ENCODE results near the gene GIMAP5. TPM values are rescaled to one million over a fixed set of nuclear protein-coding genes. Genes with fewer than 3 reads are reported as not detected.

Gene GIMAP5
- total and polyA plus RNA-seq, 2 donors (not counting 1 experiment from before 2014, with no cell fraction given): not detected

DNA sequence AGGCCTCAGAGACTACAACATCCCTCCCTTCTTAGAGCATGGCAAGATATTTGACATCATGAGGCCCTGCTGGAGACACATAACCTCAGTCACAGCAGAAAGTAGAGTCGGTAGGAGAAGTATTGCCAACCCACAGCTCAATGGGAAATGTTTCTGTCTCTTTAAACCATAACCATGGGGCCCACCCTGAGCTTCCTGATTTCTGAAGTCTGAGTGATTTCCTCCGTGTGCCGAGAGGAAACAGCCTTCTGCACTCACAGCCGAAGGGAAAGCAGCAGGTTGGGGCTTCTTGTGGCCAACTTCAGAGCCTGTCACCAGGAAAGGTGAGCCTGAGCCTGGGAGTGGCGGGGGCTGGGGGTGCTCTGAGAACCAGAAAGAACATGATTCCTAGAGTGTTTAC lies 20.9 kb upstream of the GIMAP5 start, which contains the start of gene GIMAP1:
Gene GIMAP1 (plus strand): TSS at position 246 of the 400 bp plus-strand sequence. CDS start 2,435 bp downstream, outside the sequence.
- DNase-seq (ENCODE audit: low read depth in 2 of 2): no peak
- Histone ChIP-seq H2AFZ (ENCODE audit: low read length) (no peak within 1 kb of the TSS), H3K4me1 (ENCODE audit: control insufficient read depth, extremely low read depth, insufficient read depth, low read length) (no peaks in the 10 kb centered on the region), H3K4me3 (replicated peaks in 1 of 4; ENCODE audit: control extremely low read depth in 1 of 4, insufficient read depth in 1 of 4, low read depth in 3 of 4, low read length in 4 of 4) (no peak within 1 kb of the TSS), H3K9me3 (ENCODE audit: control insufficient read depth, insufficient read depth, low read depth, low read length) (no peaks in the 10 kb centered on the region), H4K20me1 (ENCODE audit: control insufficient read depth, extremely low read depth, insufficient read depth, low read length) (no peaks in the 10 kb centered on the region), H3K27ac (ENCODE audit: insufficient read depth, low read length) (no peak within 1 kb of the TSS), H3K79me2 (ENCODE audit: control insufficient read depth, insufficient read depth, low read length) (no peaks in the 10 kb centered on the region), H3K27me3 (ENCODE audit: control insufficient read depth, insufficient read depth, low read length) (no peaks in the 10 kb centered on the region), H3K36me3 (ENCODE audit: control insufficient read depth, insufficient read depth, low read length) (no peaks in the 10 kb centered on the region), H3K4me2 (ENCODE audit: extremely low read depth, insufficient read depth, low read length) (no peak within 1 kb of the TSS), H3K9ac (ENCODE audit: insufficient read depth, low read length) (no peak within 1 kb of the TSS)
- TF ChIP-seq, protein P1, sequence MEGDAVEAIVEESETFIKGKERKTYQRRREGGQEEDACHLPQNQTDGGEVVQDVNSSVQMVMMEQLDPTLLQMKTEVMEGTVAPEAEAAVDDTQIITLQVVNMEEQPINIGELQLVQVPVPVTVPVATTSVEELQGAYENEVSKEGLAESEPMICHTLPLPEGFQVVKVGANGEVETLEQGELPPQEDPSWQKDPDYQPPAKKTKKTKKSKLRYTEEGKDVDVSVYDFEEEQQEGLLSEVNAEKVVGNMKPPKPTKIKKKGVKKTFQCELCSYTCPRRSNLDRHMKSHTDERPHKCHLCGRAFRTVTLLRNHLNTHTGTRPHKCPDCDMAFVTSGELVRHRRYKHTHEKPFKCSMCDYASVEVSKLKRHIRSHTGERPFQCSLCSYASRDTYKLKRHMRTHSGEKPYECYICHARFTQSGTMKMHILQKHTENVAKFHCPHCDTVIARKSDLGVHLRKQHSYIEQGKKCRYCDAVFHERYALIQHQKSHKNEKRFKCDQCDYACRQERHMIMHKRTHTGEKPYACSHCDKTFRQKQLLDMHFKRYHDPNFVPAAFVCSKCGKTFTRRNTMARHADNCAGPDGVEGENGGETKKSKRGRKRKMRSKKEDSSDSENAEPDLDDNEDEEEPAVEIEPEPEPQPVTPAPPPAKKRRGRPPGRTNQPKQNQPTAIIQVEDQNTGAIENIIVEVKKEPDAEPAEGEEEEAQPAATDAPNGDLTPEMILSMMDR (conservative IDR thresholded peaks at IDR 0.05 in 1 of 2, IDR thresholded peaks at IDR 0.05 in 1 of 2; ENCODE audit: low read depth in 1 of 2, low read length in 2 of 2): no peak
- TF ChIP-seq EZH2 (IDR thresholded peaks at IDR 0.05; ENCODE audit: low read length, missing control alignments): no peak

DNA sequence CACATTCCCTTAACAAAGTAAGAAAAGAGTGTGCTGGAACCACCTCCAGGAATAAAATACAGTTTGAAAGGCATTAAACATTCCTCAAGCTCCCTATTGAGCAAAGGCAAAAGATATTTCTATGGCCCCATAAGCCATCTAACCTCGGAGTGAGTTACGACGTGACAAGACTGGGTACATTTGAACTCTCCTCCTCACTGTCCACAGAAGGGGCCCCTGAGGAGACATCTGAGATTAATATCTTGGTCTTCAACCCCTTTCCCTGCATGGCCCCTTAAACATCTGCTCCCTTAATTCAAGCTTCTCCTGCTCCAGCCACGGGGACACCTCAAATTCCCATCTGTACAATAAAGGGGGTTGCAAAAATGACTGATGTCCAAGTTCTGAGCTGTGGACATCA lies 20.3 kb upstream of the GIMAP5 start:
- no peak for DNase-seq (ENCODE audit: low read depth in 2 of 2)
- TF ChIP-seq, protein P1 (conservative IDR thresholded peaks at IDR 0.05 in 1 of 2, IDR thresholded peaks at IDR 0.05 in 1 of 2; ENCODE audit: low read depth in 1 of 2, low read length in 2 of 2): no peak
- no peak for TF ChIP-seq EZH2 (IDR thresholded peaks at IDR 0.05; ENCODE audit: low read length, missing control alignments)
- no peak overlapping the region for H3K27ac ChIP-seq (ENCODE audit: insufficient read depth, low read length)
- no peaks in the 10 kb centered on the region for H3K36me3 ChIP-seq (ENCODE audit: control insufficient read depth, insufficient read depth, low read length)
- no peaks in the 10 kb centered on the region for H3K4me1 ChIP-seq (ENCODE audit: control insufficient read depth, extremely low read depth, insufficient read depth, low read length)
- no peaks in the 10 kb centered on the region for H4K20me1 ChIP-seq (ENCODE audit: control insufficient read depth, extremely low read depth, insufficient read depth, low read length)
- no peak overlapping the region for H3K4me2 ChIP-seq (ENCODE audit: extremely low read depth, insufficient read depth, low read length)
- H3K27me3 ChIP-seq (ENCODE audit: control insufficient read depth, insufficient read depth, low read length): no peaks in the 10 kb centered on the region
- no peak overlapping the region for H2AFZ ChIP-seq (ENCODE audit: low read length)
- no peaks in the 10 kb centered on the region for H3K9me3 ChIP-seq (ENCODE audit: control insufficient read depth, insufficient read depth, low read depth, low read length)
- no peaks in the 10 kb centered on the region for H3K79me2 ChIP-seq (ENCODE audit: control insufficient read depth, insufficient read depth, low read length)
- H3K9ac ChIP-seq (ENCODE audit: insufficient read depth, low read length): no peak overlapping the region
- no peak overlapping the region for H3K4me3 ChIP-seq (replicated peaks in 1 of 4; ENCODE audit: control extremely low read depth in 1 of 4, insufficient read depth in 1 of 4, low read depth in 3 of 4, low read length in 4 of 4)

DNA sequence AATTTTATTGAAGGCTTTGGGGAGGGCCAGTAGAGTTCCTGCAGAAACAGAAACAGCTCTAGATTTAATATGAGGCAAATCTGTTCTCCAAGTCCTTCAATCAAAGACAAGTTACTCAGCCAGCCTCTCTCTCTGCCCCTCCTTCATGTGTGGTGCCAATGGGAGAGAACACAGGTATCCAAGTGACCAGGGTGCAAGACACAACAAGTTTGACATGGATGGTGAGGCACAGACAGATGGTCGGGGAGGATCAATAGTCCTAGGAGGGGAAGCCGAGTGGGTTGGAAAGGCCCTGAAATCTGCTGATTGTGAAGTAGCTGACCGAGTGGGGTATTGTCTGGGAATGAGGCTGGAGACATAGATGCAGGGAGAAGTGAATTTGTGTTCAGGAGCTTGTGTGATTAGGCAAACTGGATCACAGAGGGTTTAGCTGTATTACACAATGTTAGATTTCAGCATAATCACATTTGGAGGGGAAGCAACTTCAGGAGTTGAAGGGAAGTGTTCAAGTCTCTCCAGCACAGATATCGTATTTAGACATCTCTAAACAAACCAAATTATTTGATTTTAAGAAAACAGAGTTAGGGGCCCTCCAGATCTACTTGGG lies 19.3 kb upstream of the GIMAP5 start:
- H3K27me3 ChIP-seq (ENCODE audit: control insufficient read depth, insufficient read depth, low read length): no peaks in the 10 kb centered on the region
- no peaks in the 10 kb centered on the region for H4K20me1 ChIP-seq (ENCODE audit: control insufficient read depth, extremely low read depth, insufficient read depth, low read length)
- DNase-seq (ENCODE audit: low read depth in 2 of 2): no peak
- H3K36me3 ChIP-seq (ENCODE audit: control insufficient read depth, insufficient read depth, low read length): no peaks in the 10 kb centered on the region
- no peak overlapping the region for H2AFZ ChIP-seq (ENCODE audit: low read length)
- H3K4me1 ChIP-seq (ENCODE audit: control insufficient read depth, extremely low read depth, insufficient read depth, low read length): no peaks in the 10 kb centered on the region
- H3K9ac ChIP-seq (ENCODE audit: insufficient read depth, low read length): no peak overlapping the region
- no peaks in the 10 kb centered on the region for H3K79me2 ChIP-seq (ENCODE audit: control insufficient read depth, insufficient read depth, low read length)
- no peak overlapping the region for H3K4me2 ChIP-seq (ENCODE audit: extremely low read depth, insufficient read depth, low read length)
- no peak overlapping the region for H3K4me3 ChIP-seq (replicated peaks in 1 of 4; ENCODE audit: control extremely low read depth in 1 of 4, insufficient read depth in 1 of 4, low read depth in 3 of 4, low read length in 4 of 4)
- no peak overlapping the region for H3K27ac ChIP-seq (ENCODE audit: insufficient read depth, low read length)
- no peaks in the 10 kb centered on the region for H3K9me3 ChIP-seq (ENCODE audit: control insufficient read depth, insufficient read depth, low read depth, low read length)
- TF ChIP-seq, protein P1 (conservative IDR thresholded peaks at IDR 0.05 in 1 of 2, IDR thresholded peaks at IDR 0.05 in 1 of 2; ENCODE audit: low read depth in 1 of 2, low read length in 2 of 2): no peak
- no peak for TF ChIP-seq EZH2 (IDR thresholded peaks at IDR 0.05; ENCODE audit: low read length, missing control alignments)

Measured in fibroblast of lung (primary cell).